Neutrophil (primary cell): ENCODE data around the gene TCERG1L.
"Not testable (repeated sequence)": the region's sequence is repeated elsewhere in the genome, so short reads cannot be mapped to it uniquely, and the experiment has no call there.

Source experiments
- H3K27ac ChIP-seq: fragments of 200-600 bp; sonication (generic); 2 replicates; pipeline ENCODE4 v1.5.1; 2016; ENCODE audit warnings: mild to moderate bottlenecking, moderate library complexity
- H3K27me3 ChIP-seq: fragments of 200-600 bp; sonication (generic); 2 replicates; pipeline ENCODE4 v1.6.0; 2016; ENCODE audit warnings: mild to moderate bottlenecking
- H3K36me3 ChIP-seq: fragments of 200-600 bp; sonication (generic); 2 replicates; pipeline ENCODE4 v1.5.1; 2017
- H3K4me1 ChIP-seq, 2 experiments: fragments of 200-600 bp in 1 of 2; sonication (generic) in 1 of 2; 1 replicate in 1 of 2; 2 replicates in 1 of 2; pipeline versions ENCODE4 v1.5.1 to v1.6.1; 2013 to 2016; ENCODE audit warnings: low read depth in 1 of 2, low read length in 1 of 2, mild to moderate bottlenecking in 1 of 2, moderate library complexity in 1 of 2; ENCODE audit not compliant: control insufficient read depth in 1 of 2, insufficient read depth in 1 of 2
- H3K4me3 ChIP-seq, 2 experiments: fragments of 200-600 bp in 1 of 2; sonication (generic) in 1 of 2; 1 replicate in 1 of 2; 2 replicates in 1 of 2; pipeline ENCODE4 v1.5.1; 2013 to 2016; ENCODE audit warnings: low read depth in 1 of 2, low read length in 1 of 2, mild to moderate bottlenecking in 1 of 2, moderate library complexity in 1 of 2
- H3K9me3 ChIP-seq: fragments of 200-600 bp; sonication (generic); 2 replicates; pipeline ENCODE4 v1.5.1; 2016
- CTCF ChIP-seq: fragments of 200-600 bp; sonication (generic); IDR thresholded peaks from 2 replicates; pipeline ENCODE4 v1.5.1; 2016; ENCODE audit warnings: antibody characterized with exemption

TCERG1L gene

GRCh38 chr10:131107970-131108369 lies 203.6 kb downstream of the TCERG1L start:
- Histone ChIP-seq H3K27me3 (no peaks in the 10 kb centered on the region), H3K4me3 (no peak overlapping the region), H3K27ac (no peak overlapping the region), H3K9me3 (no peaks in the 10 kb centered on the region), H3K4me1 (no peaks in the 10 kb centered on the region), H3K36me3 (no peaks in the 10 kb centered on the region)
- TF ChIP-seq CTCF = no peak

- no peaks in the 10 kb centered on the region for H3K9me3 ChIP-seq
- H3K27me3 ChIP-seq = no peaks in the 10 kb centered on the region
- H3K4me1 ChIP-seq = no peaks in the 10 kb centered on the region
- H3K36me3 ChIP-seq = no peaks in the 10 kb centered on the region
- no peak for TF ChIP-seq CTCF
- H3K27ac ChIP-seq = no peak overlapping the region
- H3K4me3 ChIP-seq = no peak overlapping the region
Measured at GRCh38 chr10:131102676-131103075, 208.8 kb downstream of the TCERG1L start.

GRCh38 chr10:131102147-131102546 lies 209.4 kb downstream of the TCERG1L start:
- no peak for TF ChIP-seq CTCF
- no peaks in the 10 kb centered on the region for H3K4me1 ChIP-seq
- H3K9me3 ChIP-seq = no peaks in the 10 kb centered on the region
- no peaks in the 10 kb centered on the region for H3K36me3 ChIP-seq
- no peaks in the 10 kb centered on the region for H3K27me3 ChIP-seq
- H3K27ac ChIP-seq = no peak overlapping the region
- no peak overlapping the region for H3K4me3 ChIP-seq

- H3K27me3 ChIP-seq, H3K4me1 ChIP-seq, H3K27ac ChIP-seq, H3K36me3 ChIP-seq, H3K4me3 ChIP-seq, H3K9me3 ChIP-seq: not testable (repeated sequence)
Measured at GRCh38 chr10:131100418-131101410, 210.8 kb downstream of the TCERG1L start.

GRCh38 chr10:131099028-131099726 lies 212.3 kb downstream of the TCERG1L start:
- TF ChIP-seq CTCF = no peak
- Histone ChIP-seq H3K4me3 (no peak overlapping the region), H3K36me3 (no peaks in the 10 kb centered on the region), H3K9me3 (no peaks in the 10 kb centered on the region), H3K27me3 (no peaks in the 10 kb centered on the region), H3K27ac (no peak overlapping the region), H3K4me1 (no peaks in the 10 kb centered on the region)
